GM12878 (cell line): ENCODE results near the gene OPCML. TPM values are rescaled to one million over a fixed set of nuclear protein-coding genes. Genes with fewer than 3 reads are reported as not detected.

ENCODE experiments used
- ATAC-seq: fragments of 200-7000 bp; cut with Tn5 transposase; 3 replicates; pipeline ENCODE4 v1.9.1; 2020; ENCODE audit warnings: mild to moderate bottlenecking, moderate library complexity
- BruUV-seq: library from RNA; stranded (reverse); fragments of 400-500 nt; replicated peaks from 2 replicates; lab custom pipeline; 2021; lab: Mats Ljungman, UMichigan
- CTCF ChIA-PET: fragments of 300-600 bp; sonication (Branson Sonifier 250); formaldehyde crosslinking; extraction: SDS; loops from one replicate; lab custom pipeline; 2021; ENCODE audit warnings: inconsistent platforms; lab: Yijun Ruan, JAX
- POLR2A ChIA-PET: fragments of 350-600 bp; formaldehyde crosslinking; extraction: SDS; loops from one replicate; lab custom pipeline; 2021; ENCODE audit warnings: inconsistent platforms; lab: Charles Lee
- RAD21 ChIA-PET: fragments of 300-600 bp; sonication (Branson Sonifier 250); formaldehyde crosslinking; loops from one replicate; lab custom pipeline; 2023; ENCODE audit warnings: antibody characterized with exemption; ENCODE audit not compliant: unreplicated experiment; lab: Charles Lee
- SMC1A ChIA-PET: fragments of 300-600 bp; sonication (Branson Sonifier 250); formaldehyde crosslinking; loops from one replicate; lab custom pipeline; 2023; ENCODE audit not compliant: unreplicated experiment, uncharacterized antibody; lab: Charles Lee
- DNase-seq: peaks from one replicate; pipeline ENCODE4 v3.0.0-alpha.2; 2011; ENCODE audit warnings: low read depth, low spot score
- FAIRE-seq: peaks from 3 replicates; lab custom pipeline; 2011; peaks lifted over from hg19 to GRCh38; lab: Jason Lieb, UNC
- H2AFZ ChIP-seq: 2 replicates; pipeline ENCODE4 v1.6.0; 2011; ENCODE audit warnings: low read depth, low read length, control low read depth; ENCODE audit not compliant: control insufficient read depth
- H3K27ac ChIP-seq: 2 replicates; pipeline ENCODE4 v1.5.1; 2011; ENCODE audit warnings: control low read depth; ENCODE audit not compliant: control insufficient read depth, insufficient read depth
- H3K27me3 ChIP-seq, 2 experiments: replicated peaks in 1 of 2; 2 replicates each; pipeline versions ENCODE4 v1.6.0 to v1.6.1; 2011; ENCODE audit warnings: low read length in 1 of 2; ENCODE audit not compliant: control insufficient read depth in 2 of 2, insufficient read depth in 2 of 2
- H3K36me3 ChIP-seq, 2 experiments: 2 replicates each; pipeline ENCODE4 v1.5.1; 2011; ENCODE audit warnings: low read length in 1 of 2; ENCODE audit not compliant: control insufficient read depth in 2 of 2, insufficient read depth in 2 of 2
- H3K4me1 ChIP-seq: 2 replicates; pipeline ENCODE4 v1.6.1; 2011; ENCODE audit warnings: mild to moderate bottlenecking, low read length, moderate library complexity, mixed read lengths; ENCODE audit not compliant: control insufficient read depth, insufficient read depth
- H3K4me2 ChIP-seq: 2 replicates; pipeline ENCODE4 v1.6.0; 2011; ENCODE audit warnings: control low read depth; ENCODE audit not compliant: control insufficient read depth, insufficient read depth
- H3K4me3 ChIP-seq: fragments of 200-600 bp; sonication (generic); 2 replicates; pipeline ENCODE4 v1.5.1; 2016
- H3K79me2 ChIP-seq: 2 replicates; pipeline ENCODE4 v1.6.0; 2011; ENCODE audit warnings: low read length; ENCODE audit not compliant: control insufficient read depth, insufficient read depth
- H3K9ac ChIP-seq: 2 replicates; pipeline ENCODE4 v1.8.0; 2011; ENCODE audit warnings: low read length, control low read depth, mixed read lengths; ENCODE audit not compliant: control insufficient read depth, insufficient read depth
- H3K9me3 ChIP-seq: replicated peaks from 3 replicates; pipeline ENCODE4 v1.5.1; 2011; ENCODE audit warnings: mild to moderate bottlenecking, low read length; ENCODE audit not compliant: control insufficient read depth, insufficient read depth
- H4K20me1 ChIP-seq: 2 replicates; pipeline ENCODE4 v1.6.0; 2011; ENCODE audit not compliant: control insufficient read depth, insufficient read depth
- HCFC1 ChIP-seq: fragments of 150-350 bp; IDR thresholded peaks from 2 replicates; pipeline ENCODE4 v1.6.1; 2014; ENCODE audit warnings: low read length
- IRF4 ChIP-seq: IDR thresholded peaks from 2 replicates; pipeline ENCODE4 v1.6.1; 2011; ENCODE audit warnings: low read depth, low read length
- NRF1 ChIP-seq: conservative IDR thresholded peaks from 2 replicates; pipeline ENCODE4 v1.6.1; 2011; ENCODE audit warnings: mild to moderate bottlenecking, low read depth, low read length, improper control_type of control experiment
- WGBS: methylation state at CpG from one replicate; pipeline ENCODE4 v1.1.6; 2016; ENCODE audit warnings: low lambda C conversion rate; ENCODE audit not compliant: insufficient replicate concordance, insufficient coverage; ENCODE audit errors: missing lambda C conversion rate; 5-methylcytosine and 5-hydroxymethylcytosine counted together
- in situ Hi-C: fragments of 300-500 bp; cut with MboI; formaldehyde crosslinking; loops from 9 replicates; pipeline ENCODE4 v1.14.3; 2018; ENCODE audit warnings: mixed read lengths
- intact Hi-C: fragments of 100-400 bp; cut with micrococcal nuclease; formaldehyde crosslinking; loops from one replicate; pipeline ENCODE4 v1.14.2; 2022; ENCODE audit not compliant: unreplicated experiment
- polyA plus RNA-seq, 11 experiments: library from polyadenylated mRNA; depleted of rRNA in 4 of 11; unstranded in 6 of 11; stranded (reverse) in 5 of 11; fragments of >200 nt; fragmentation: Nextera tagmentation in 4 of 11; fragmentation: Illumina TruSeq in 1 of 11; extraction: Ambion mirVana in 4 of 11; extraction: Trizol in 1 of 11; gene quantifications; 1 replicate in 1 of 11; 2 replicates in 10 of 11; pipeline versions ENCODE4 v1.2.1 to v1.2.3, GENCODE V29; 2011 to 2016; ENCODE audit warnings: inconsistent platforms in 2 of 11, missing spikeins in 2 of 11, low read depth in 1 of 11
- total RNA-seq, 4 experiments: library from RNA; depleted of rRNA in 3 of 4; stranded (reverse); fragments of >200 nt in 3 of 4; fragmentation: Illumina TruSeq in 1 of 4; extraction: Trizol in 1 of 4; gene quantifications; 2 replicates each; pipeline versions ENCODE4 v1.2.1 to v1.2.3, GENCODE V29; 2013 to 2021
- TF ChIP-seq, protein P1 (sequence below): IDR thresholded peaks from 2 replicates; pipeline ENCODE4 v1.6.1; 2012; ENCODE audit warnings: improper control_type of control experiment, low read depth, low read length; ENCODE audit not compliant: insufficient replicate concordance
- TF ChIP-seq, protein P2 (sequence below): fragments of 450-650 bp; IDR thresholded peaks from 2 replicates; pipeline ENCODE4 v1.6.1; 2017; ENCODE audit warnings: low read depth, mild to moderate bottlenecking, moderate library complexity
- TF ChIP-seq, protein P3 (sequence below), 3 experiments: IDR thresholded peaks in 2 of 3; conservative IDR thresholded peaks in 1 of 3; 2 replicates each; pipeline ENCODE4 v1.5.1; 2011; ENCODE audit warnings: low read depth in 3 of 3, low read length in 3 of 3, mild to moderate bottlenecking in 3 of 3, control low read depth in 2 of 3, moderate library complexity in 2 of 3, inconsistent platforms in 1 of 3, mixed read lengths in 1 of 3; ENCODE audit not compliant: control insufficient read depth in 2 of 3, insufficient read depth in 1 of 3; ENCODE audit errors: extremely low read depth in 1 of 3
- TF ChIP-seq, protein P4 (sequence below): IDR thresholded peaks from 2 replicates; pipeline ENCODE4 v1.6.1; 2011; ENCODE audit warnings: borderline replicate concordance, low read depth, mild to moderate bottlenecking, moderate library complexity, low read length; ENCODE audit not compliant: insufficient read depth, poor library complexity, severe bottlenecking

The OPCML gene
- total and polyA plus RNA-seq, 10 of the 15 experiments (the other 5 are each of a cell fraction or from before 2014, with no cell fraction given): 0.84 TPM; not detected in 9

DNA sequence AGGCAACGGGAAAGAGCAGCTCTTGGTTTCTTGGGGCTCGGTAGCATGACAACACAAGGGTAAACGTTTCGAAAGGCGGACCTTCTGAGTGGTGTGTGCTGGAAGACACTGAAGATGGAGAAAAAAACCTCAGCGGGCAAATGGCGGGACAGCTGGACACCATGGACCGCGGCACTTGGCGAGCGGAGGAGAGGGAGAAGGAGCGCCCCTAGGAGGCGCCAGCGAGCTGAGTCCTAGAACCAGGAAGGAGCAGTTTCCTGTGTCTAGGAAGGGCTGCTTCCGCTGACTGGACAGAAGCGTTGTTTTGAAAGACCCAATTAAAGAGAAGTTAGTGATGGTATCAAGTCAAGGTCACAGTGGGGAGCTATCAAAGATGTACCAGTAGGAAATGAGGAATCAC, 44.0 kb upstream of the OPCML start:
- no peak overlapping the region for H3K9ac ChIP-seq
- ATAC-seq: no peak
- no peak overlapping the region for H2AFZ ChIP-seq
- H3K4me1 ChIP-seq: no peaks in the 10 kb centered on the region
- intact Hi-C loops: no loop called here
- no peaks in the 10 kb centered on the region for H3K9me3 ChIP-seq
- in situ Hi-C loops: no loop called here
- no peaks in the 10 kb centered on the region for H4K20me1 ChIP-seq
- no peak overlapping the region for H3K27ac ChIP-seq
- BruUV-seq: no TSS peak
- ChIA-PET RAD21 (interaction anchor here (0.6 kb wide), 1 partner anchor 56 kb away, joined by 5 read pairs; no protein-coding TSS in a partner anchor), CTCF (interaction anchor here (1.1 kb wide), 1 partner anchor 14 kb away, joined by 3 read pairs; no protein-coding TSS in a partner anchor), POLR2A (no interaction called here), SMC1A (no interaction called here)
- H3K27me3 ChIP-seq: no peaks in the 10 kb centered on the region
- WGBS: 78% methylated on average over 16 of the region's 16 CpGs
- H3K4me2 ChIP-seq: no peak overlapping the region
- no peak overlapping the region for H3K4me3 ChIP-seq
- DNase-seq: no peak
- no peak for FAIRE-seq
- no peaks in the 10 kb centered on the region for H3K79me2 ChIP-seq
- no peaks in the 10 kb centered on the region for H3K36me3 ChIP-seq
- TF ChIP-seq, protein P1, sequence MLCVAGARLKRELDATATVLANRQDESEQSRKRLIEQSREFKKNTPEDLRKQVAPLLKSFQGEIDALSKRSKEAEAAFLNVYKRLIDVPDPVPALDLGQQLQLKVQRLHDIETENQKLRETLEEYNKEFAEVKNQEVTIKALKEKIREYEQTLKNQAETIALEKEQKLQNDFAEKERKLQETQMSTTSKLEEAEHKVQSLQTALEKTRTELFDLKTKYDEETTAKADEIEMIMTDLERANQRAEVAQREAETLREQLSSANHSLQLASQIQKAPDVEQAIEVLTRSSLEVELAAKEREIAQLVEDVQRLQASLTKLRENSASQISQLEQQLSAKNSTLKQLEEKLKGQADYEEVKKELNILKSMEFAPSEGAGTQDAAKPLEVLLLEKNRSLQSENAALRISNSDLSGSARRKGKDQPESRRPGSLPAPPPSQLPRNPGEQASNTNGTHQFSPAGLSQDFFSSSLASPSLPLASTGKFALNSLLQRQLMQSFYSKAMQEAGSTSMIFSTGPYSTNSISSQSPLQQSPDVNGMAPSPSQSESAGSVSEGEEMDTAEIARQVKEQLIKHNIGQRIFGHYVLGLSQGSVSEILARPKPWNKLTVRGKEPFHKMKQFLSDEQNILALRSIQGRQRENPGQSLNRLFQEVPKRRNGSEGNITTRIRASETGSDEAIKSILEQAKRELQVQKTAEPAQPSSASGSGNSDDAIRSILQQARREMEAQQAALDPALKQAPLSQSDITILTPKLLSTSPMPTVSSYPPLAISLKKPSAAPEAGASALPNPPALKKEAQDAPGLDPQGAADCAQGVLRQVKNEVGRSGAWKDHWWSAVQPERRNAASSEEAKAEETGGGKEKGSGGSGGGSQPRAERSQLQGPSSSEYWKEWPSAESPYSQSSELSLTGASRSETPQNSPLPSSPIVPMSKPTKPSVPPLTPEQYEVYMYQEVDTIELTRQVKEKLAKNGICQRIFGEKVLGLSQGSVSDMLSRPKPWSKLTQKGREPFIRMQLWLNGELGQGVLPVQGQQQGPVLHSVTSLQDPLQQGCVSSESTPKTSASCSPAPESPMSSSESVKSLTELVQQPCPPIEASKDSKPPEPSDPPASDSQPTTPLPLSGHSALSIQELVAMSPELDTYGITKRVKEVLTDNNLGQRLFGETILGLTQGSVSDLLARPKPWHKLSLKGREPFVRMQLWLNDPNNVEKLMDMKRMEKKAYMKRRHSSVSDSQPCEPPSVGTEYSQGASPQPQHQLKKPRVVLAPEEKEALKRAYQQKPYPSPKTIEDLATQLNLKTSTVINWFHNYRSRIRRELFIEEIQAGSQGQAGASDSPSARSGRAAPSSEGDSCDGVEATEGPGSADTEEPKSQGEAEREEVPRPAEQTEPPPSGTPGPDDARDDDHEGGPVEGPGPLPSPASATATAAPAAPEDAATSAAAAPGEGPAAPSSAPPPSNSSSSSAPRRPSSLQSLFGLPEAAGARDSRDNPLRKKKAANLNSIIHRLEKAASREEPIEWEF: no peak
- no peak for TF ChIP-seq IRF4
- TF ChIP-seq, protein P2, sequence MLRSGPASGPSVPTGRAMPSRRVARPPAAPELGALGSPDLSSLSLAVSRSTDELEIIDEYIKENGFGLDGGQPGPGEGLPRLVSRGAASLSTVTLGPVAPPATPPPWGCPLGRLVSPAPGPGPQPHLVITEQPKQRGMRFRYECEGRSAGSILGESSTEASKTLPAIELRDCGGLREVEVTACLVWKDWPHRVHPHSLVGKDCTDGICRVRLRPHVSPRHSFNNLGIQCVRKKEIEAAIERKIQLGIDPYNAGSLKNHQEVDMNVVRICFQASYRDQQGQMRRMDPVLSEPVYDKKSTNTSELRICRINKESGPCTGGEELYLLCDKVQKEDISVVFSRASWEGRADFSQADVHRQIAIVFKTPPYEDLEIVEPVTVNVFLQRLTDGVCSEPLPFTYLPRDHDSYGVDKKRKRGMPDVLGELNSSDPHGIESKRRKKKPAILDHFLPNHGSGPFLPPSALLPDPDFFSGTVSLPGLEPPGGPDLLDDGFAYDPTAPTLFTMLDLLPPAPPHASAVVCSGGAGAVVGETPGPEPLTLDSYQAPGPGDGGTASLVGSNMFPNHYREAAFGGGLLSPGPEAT: no peak
- TF ChIP-seq, protein P3, sequence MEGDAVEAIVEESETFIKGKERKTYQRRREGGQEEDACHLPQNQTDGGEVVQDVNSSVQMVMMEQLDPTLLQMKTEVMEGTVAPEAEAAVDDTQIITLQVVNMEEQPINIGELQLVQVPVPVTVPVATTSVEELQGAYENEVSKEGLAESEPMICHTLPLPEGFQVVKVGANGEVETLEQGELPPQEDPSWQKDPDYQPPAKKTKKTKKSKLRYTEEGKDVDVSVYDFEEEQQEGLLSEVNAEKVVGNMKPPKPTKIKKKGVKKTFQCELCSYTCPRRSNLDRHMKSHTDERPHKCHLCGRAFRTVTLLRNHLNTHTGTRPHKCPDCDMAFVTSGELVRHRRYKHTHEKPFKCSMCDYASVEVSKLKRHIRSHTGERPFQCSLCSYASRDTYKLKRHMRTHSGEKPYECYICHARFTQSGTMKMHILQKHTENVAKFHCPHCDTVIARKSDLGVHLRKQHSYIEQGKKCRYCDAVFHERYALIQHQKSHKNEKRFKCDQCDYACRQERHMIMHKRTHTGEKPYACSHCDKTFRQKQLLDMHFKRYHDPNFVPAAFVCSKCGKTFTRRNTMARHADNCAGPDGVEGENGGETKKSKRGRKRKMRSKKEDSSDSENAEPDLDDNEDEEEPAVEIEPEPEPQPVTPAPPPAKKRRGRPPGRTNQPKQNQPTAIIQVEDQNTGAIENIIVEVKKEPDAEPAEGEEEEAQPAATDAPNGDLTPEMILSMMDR (IDR thresholded peaks at IDR 0.05 in 2 of 3, conservative IDR thresholded peaks at IDR 0.05 in 1 of 3; ENCODE audit: control insufficient read depth in 2 of 3, extremely low read depth in 1 of 3, insufficient read depth in 1 of 3, low read depth in 3 of 3, low read length in 3 of 3): 0 out of 6 replicates have a peak, but pooled peaks of 1 of the 3 experiments have one; percentile 17
- no peak for TF ChIP-seq NRF1
- TF ChIP-seq HCFC1: no peak
- TF ChIP-seq, protein P4, sequence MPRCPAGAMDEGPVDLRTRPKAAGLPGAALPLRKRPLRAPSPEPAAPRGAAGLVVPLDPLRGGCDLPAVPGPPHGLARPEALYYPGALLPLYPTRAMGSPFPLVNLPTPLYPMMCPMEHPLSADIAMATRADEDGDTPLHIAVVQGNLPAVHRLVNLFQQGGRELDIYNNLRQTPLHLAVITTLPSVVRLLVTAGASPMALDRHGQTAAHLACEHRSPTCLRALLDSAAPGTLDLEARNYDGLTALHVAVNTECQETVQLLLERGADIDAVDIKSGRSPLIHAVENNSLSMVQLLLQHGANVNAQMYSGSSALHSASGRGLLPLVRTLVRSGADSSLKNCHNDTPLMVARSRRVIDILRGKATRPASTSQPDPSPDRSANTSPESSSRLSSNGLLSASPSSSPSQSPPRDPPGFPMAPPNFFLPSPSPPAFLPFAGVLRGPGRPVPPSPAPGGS: no peak
